ENCODE measurements around the gene KXD1.
A peak's percentile ranks its signal among the peaks of the same experiment; 100 is the strongest.

Gene KXD1

DNA sequence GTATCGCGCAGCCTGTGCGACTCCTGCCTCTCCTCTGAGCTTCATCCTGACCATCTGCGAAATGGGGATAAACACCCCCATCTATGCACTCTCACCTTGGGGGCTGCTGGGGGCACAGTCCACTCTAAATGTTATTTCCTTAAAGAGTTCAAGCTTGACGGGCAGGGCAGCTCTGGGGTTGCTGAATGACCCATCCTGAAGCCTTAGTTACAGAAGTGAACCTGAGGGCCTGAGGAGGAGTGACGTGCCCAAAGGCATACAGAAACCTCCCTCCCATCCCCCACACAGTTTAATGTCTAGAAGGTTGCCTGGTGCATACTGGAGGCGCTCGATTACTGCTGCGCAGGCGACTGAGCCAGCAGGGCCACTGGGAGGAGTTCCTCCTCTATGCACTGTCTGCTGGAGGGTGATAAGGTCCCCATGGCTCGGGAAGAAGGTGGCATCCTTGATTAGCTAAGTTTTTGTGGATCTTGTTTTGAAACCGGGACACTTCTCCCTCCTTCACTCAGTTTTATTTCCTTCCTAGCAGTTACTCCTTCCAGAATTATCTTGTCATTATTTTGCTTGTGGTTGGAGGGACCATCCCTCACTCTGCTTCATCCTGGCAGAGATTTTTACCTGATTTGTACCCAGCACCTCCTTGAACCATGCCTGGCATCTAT, 13.7 kb upstream of the KXD1 start:
- TF ChIP-seq, protein P1, sequence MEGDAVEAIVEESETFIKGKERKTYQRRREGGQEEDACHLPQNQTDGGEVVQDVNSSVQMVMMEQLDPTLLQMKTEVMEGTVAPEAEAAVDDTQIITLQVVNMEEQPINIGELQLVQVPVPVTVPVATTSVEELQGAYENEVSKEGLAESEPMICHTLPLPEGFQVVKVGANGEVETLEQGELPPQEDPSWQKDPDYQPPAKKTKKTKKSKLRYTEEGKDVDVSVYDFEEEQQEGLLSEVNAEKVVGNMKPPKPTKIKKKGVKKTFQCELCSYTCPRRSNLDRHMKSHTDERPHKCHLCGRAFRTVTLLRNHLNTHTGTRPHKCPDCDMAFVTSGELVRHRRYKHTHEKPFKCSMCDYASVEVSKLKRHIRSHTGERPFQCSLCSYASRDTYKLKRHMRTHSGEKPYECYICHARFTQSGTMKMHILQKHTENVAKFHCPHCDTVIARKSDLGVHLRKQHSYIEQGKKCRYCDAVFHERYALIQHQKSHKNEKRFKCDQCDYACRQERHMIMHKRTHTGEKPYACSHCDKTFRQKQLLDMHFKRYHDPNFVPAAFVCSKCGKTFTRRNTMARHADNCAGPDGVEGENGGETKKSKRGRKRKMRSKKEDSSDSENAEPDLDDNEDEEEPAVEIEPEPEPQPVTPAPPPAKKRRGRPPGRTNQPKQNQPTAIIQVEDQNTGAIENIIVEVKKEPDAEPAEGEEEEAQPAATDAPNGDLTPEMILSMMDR (conservative IDR thresholded peaks at IDR 0.05; ENCODE audit: low read length), result peak; percentile 21; the same call in 1 of the 2 replicates
- H3K4me3 ChIP-seq (ENCODE audit: low read length), result peak overlapping the region; percentile 56
- DNase-seq (ENCODE audit: low read depth), result peak; percentile 63

DNA sequence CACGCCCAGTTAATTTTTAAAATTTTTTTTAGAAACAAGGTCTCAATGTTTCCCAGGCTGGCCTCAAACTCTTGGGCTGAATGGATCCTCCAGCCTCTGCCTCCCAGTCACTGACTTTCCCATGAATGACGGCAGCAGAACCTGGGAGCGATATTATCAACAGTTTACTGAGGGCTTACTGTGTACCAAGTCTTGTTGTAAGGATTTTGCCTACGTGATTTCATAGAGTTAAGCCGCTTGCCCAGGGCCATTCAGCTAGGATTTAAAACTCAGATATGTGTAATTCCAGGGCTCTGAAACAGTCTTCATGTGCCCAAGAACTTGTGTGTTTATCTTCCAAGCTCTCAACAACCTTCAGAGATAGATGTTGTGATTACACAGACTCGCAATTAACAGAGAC, 6.0 kb upstream of the KXD1 start:
- no peak for DNase-seq (ENCODE audit: low read depth)
- TF ChIP-seq, protein P1 (conservative IDR thresholded peaks at IDR 0.05; ENCODE audit: low read length), result no peak
- no peak overlapping the region for H3K4me3 ChIP-seq (ENCODE audit: low read length)

DNA sequence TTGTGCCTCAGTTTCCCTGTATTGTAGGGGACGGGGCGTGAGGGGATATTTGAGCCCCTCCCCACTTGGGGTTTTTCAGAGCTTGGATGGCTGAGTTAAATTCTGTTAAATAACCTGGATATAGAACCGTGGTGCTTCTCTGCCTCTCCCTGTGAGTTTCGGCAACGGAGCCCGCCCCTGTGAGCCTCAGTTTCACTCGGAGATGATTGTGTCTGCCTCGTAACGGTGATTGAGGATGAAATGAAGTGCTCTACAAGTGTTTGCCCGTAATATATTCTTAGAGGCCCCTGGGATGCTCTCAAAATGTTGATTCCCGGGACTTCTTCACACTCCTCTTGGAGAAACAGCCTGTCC, 509 bp downstream of the KXD1 start:
- TF ChIP-seq, protein P1 (conservative IDR thresholded peaks at IDR 0.05; ENCODE audit: low read length), result no peak
- DNase-seq (ENCODE audit: low read depth), result no peak
- H3K4me3 ChIP-seq (ENCODE audit: low read length), result peak overlapping the region; percentile 99

DNA sequence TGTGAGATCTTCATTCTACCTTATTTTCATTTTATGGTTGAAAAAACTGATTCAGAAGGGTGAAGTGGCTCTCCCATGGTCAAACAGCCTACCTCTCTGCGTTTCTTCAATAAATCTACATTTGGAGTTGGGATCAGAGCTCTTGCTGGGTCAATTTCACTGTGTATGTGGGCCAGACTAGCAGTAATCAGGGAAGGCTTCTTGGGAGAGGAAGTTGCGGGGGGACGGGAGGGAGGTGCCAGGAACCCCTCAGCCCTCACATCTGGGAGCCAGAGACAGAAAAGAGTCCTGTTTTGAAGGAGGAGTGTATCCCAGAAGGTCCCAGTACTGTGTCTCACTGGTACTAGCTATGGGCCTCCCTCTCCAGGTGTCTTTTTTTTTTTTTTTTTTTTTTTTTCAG, 934 bp downstream of the KXD1 start:
- peak overlapping the region; percentile 99 for H3K4me3 ChIP-seq (ENCODE audit: low read length)
- TF ChIP-seq, protein P1 (conservative IDR thresholded peaks at IDR 0.05; ENCODE audit: low read length), result no peak
- DNase-seq (ENCODE audit: low read depth), result no peak

DNA sequence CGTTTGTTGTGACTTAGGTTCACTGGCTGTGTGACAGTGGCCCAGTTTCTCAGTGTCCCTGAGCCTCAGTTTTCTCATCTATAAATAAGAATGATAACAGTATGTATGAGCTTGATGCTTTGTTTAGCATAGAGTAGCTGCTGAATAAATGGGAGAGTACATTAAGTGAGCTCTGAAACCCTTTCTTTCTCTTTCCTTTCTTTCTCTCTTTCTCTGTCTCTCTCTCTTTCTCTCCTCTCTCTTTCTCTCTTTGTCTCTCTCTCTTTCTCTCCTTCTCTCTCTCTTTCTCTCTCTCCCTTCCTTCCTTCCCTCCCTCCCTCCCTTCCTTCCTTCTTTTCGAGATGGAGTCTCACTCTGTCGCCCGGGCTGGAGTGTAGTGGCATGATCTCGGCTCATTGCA, 2.0 kb downstream of the KXD1 start:
- TF ChIP-seq, protein P1 (conservative IDR thresholded peaks at IDR 0.05; ENCODE audit: low read length), result no peak
- H3K4me3 ChIP-seq (ENCODE audit: low read length), result no peak overlapping the region
- no peak for DNase-seq (ENCODE audit: low read depth)

DNA sequence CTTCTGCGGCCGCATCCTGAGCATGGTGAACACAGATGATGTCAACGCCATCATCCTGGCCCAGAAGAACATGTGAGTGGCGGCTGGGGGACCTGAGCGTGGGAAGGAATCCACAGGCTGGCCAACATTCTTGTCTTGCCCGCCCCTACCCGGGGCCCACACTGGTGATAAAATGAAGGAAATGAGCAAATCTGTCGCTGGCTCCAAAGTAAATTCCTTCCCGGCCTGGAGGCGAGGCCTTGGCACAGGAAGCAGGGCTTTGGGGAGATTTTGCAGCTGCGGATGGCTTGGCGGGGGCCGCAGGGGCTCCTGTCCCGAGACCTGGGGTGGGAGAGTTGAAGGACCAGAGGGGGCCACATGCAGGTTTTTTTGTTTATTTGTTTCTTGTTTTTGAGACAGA, 4.4 kb downstream of the KXD1 start:
- TF ChIP-seq, protein P1 (conservative IDR thresholded peaks at IDR 0.05; ENCODE audit: low read length), result no peak
- peak; percentile 26 for DNase-seq (ENCODE audit: low read depth)
- H3K4me3 ChIP-seq (ENCODE audit: low read length), result no peak overlapping the region

DNA sequence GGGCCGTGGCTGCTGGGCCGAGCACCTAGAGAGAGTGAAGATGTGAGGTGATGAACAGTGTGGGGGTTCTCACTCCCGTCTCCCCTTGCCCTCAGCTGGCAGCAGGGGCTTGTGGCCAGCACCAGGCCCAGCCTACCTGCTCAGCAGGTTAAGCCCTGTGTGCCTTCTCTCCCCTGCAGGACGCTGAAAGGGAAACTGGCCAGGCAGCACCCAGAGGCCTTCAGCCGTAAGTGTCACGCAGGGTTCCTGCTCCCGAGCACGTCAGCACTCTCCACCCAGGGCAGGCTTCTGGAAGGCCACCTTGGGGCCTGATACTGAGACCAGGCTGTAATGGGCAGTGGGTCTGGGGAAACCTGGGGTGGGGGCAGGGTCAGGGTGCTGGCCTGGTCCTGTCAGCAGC, 9.3 kb downstream of the KXD1 start:
- DNase-seq (ENCODE audit: low read depth), result no peak
- H3K4me3 ChIP-seq (ENCODE audit: low read length), result no peak overlapping the region
- TF ChIP-seq, protein P1 (conservative IDR thresholded peaks at IDR 0.05; ENCODE audit: low read length), result no peak

Measured in AG10803 (cell line).